HK-2 (cell line): ENCODE measurements around the gene UNC13B.

ENCODE experiments used
- DNase-seq: peaks from one replicate; pipeline ENCODE4 v3.0.0-alpha.2; 2018; ENCODE audit not compliant: unreplicated experiment

The UNC13B gene

GRCh38 chr9:35277628-35278359, 116.0 kb downstream of the UNC13B start:
- DNase-seq = no peak

DNA sequence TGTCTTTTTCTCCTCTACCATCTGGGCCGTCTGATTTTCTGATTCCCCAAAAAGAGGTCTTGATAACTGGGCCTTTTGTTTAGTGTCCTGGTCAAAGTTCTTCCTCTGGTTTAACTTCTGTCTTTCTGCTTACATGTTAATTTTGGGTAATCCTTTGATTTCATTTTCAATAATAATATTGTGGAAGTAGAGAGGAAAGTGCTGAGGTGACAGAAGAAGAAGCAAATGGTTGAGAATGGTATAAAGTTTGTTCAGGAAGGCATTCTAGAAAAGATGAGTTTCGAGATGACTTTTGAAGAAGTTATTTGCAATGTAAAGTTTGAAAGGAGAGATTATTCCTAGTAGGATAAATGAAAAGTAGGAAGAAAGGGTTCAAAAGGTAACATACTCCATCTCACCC, 118.1 kb downstream of the UNC13B start:
- no peak for DNase-seq

GRCh38 chr9:35280399-35280798, 118.6 kb downstream of the UNC13B start:
- no peak for DNase-seq

GRCh38 chr9:35285731-35286130, 123.9 kb downstream of the UNC13B start:
- DNase-seq = no peak

DNA sequence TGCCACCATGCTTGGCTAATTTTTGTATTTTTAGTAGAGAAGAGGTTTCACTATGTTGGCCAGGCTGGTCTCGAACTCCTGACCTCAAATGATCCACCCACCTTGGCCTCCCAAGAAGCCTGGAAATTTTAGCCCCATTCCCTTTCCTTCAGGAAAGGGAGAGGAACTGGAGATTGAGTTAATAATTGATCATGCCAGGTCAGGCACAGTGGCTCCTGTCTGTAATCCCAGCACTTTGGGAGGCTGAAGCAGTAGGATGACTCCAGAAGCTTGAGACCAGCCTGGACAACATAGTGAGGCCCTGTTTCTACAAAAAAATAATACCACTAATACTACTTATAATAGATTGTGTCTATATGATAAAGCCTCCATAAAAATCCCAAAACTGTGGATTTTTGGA, 124.6 kb downstream of the UNC13B start:
- no peak for DNase-seq

DNA sequence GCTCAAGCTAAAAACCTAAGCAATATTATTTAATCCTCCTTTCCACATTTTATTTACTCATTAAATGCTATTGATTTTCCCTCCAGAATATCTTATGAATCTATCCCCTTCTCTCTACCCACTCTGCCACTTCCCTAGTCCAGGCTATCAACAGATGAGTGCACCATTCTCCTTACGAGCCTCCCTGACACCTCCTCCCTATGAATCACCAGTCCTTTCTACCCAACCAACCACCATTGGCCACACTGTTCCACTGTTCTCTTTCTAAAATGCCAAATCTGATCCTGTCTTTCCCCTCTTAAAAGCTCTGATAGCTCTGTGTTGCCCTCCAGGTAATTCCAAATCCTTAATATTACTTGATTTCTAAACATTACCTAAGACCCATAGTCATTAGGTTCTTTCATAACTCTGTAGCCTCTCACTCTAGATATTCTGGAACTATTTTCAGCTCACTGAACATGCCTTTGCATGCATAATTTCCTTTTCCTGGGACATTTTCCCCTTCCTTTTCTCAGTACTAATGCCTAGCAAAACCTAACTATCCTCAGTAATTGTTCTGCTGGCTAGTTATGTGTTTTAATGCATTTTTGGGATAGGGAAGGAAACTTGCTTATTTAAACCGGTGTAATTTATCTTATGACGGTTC, 126.3 kb downstream of the UNC13B start:
- DNase-seq = no peak

DNA sequence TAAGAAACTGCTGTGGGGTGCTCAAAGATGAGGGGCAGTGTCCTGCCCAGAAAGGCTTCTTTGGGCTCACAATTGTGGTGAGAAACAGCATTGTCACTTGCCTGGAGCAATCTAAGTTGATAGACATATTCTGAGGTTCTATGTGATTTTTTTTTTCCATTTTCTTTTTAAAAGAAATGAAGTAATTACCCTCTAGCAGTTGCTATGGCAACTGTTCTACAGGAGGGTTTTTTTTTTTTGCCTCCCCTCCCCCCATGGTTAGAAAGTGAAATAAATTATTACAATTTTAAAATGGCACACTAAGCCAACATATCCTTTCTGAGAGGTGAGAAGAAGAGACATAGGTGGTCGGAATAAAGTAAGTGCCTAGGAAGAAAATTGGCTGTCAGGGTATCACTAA, 127.0 kb downstream of the UNC13B start:
- DNase-seq = no peak

- DNase-seq = no peak
Observed at GRCh38 chr9:35293376-35293964, 131.7 kb downstream of the UNC13B start.

DNA sequence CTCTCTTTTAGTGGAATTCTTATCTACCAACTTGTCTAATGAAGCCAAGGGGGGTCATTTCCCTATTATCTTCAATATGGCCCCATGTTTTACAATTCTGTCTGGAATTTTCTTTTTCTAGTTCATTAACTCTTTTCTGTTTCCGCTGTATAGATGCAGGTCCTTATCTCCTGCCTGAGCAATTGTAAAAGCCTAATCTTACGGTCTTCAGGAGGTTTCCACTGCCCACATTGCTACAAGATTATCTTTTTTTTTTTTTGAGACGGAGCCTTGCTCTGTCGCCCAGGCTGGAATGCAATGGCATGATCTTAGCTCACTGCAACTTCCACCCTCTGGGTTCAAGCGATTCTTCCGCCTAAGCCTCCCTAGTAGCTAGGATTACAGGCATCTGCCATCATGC, 132.3 kb downstream of the UNC13B start:
- DNase-seq = no peak

GRCh38 chr9:35294556-35294955, 132.7 kb downstream of the UNC13B start:
- DNase-seq = no peak

DNA sequence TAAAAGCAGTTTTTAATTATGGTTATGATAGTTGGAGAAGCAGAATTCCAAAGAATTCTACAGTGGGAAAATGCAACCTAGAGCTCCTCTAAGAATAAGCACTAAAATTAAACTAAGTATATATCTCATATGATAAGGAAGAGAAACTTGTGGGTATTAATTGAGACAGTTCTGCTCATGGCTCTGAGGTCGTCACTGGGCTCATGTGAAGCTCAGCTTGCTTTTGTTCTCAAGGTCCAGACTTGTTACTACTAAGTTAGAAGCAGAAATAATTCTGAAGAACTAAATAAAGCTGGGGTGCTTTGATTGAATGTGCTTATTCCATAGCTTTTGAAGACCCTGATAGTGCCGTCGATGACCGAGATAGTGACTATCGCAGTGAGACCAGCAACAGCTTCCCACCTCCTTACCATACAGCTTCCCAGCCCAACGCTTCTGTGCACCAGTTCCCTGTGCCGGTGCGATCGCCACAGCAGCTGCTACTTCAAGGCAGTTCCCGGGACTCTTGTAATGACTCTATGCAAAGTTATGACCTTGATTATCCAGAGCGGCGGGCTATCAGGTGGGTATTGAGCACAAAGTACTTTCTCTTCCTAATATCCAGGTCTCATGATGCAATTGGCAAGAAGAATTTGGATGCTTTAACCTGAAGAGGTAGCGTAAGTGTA, 133.7 kb downstream of the UNC13B start:
- no peak for DNase-seq

- no peak for DNase-seq
Observed at GRCh38 chr9:35303567-35303966, 141.8 kb downstream of the UNC13B start.

DNA sequence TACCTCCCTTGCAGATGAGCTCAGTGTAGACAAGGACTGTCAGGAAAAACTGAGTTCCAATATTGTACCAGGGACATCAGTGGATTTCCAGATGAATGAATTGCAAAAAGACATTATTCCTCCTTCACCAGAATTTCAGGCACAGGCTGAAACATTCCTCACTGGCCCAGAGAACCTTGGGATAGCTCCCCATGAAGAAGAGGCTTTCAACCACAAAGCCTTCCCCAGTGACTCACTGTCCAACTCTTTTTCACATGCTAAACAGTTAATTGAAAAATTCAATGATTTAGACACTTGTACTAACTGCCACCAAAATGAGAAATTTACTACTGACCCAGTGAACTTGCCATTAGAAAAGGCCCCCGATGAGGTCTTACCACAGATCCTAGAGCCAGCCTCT, 144.5 kb downstream of the UNC13B start:
- DNase-seq = no peak

DNA sequence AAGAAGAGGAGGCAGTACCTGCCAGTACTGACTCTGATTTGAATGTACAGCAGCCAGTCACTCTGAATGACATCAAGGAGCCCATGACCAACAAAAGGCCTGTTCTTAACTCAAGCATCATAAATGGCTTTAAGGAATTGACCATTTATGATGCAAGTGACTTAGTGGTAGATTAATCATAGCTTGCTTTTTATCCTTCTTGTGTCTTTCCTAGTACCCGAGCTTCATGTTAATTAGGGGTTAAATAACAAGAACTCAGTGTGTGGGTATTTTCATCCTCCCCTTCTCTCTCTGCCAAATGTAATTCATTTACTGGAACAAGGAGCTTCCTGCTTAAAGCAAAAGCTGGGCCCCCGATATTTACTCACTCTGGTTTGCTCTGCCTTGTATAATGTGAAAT, 146.5 kb downstream of the UNC13B start:
- DNase-seq = no peak

GRCh38 chr9:35311891-35312639, 150.3 kb downstream of the UNC13B start:
- no peak for DNase-seq

- DNase-seq = no peak
Observed at GRCh38 chr9:35313460-35313859, 151.7 kb downstream of the UNC13B start.

DNA sequence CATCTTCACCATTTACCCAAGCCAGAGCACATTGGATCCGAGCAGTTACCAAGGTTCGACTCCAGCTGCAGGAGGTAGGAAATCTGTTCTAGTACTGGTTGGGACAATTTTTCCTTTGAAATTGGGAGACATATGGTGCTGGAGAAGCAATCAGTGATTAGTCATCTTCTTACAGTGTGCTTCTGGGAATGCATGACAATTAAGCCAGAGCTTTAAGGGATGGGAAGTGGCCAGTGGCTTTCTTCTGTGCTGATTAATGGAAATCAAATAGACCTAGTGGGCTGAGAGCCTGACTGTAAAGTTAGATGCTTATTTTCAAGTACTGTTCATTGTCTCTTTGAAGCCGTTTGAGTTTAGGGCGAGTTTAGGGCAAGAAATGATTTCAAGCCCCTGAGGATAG, 152.1 kb downstream of the UNC13B start:
- no peak for DNase-seq

GRCh38 chr9:35318741-35319140, 156.9 kb downstream of the UNC13B start:
- no peak for DNase-seq

GRCh38 chr9:35322075-35322885, 160.5 kb downstream of the UNC13B start:
- DNase-seq = no peak

- no peak for DNase-seq
Observed at GRCh38 chr9:35324966-35325365, 163.2 kb downstream of the UNC13B start.

- no peak for DNase-seq
Observed at GRCh38 chr9:35333551-35333950, 171.7 kb downstream of the UNC13B start.
